RWPE2 (cell line): Measurements from ENCODE around the gene RNF208.
"Not testable (repeated sequence)": the region's sequence is repeated elsewhere in the genome, so short reads cannot be mapped to it uniquely, and the experiment has no call there.

ENCODE experiments used
- ATAC-seq: fragments of 200-7000 bp; cut with Tn5 transposase; 3 replicates; pipeline ENCODE4 v1.9.1; 2021; ENCODE audit warnings: low read depth
- DNase-seq: peaks from one replicate; pipeline ENCODE4 v3.0.0-alpha.2; 2020; ENCODE audit warnings: low spot score
- H3K27ac ChIP-seq: fragments of 450-650 bp; 2 replicates; pipeline ENCODE4 v1.5.1; 2017; ENCODE audit warnings: mild to moderate bottlenecking; ENCODE audit not compliant: poor library complexity, severe bottlenecking
- H3K27me3 ChIP-seq: fragments of 250-450 bp; sonication (Bioruptor Pico); 2 replicates; pipeline ENCODE4 v1.5.1; 2021; ENCODE audit warnings: mild to moderate bottlenecking, moderate library complexity; ENCODE audit not compliant: insufficient read depth, poor library complexity, severe bottlenecking
- H3K36me3 ChIP-seq: fragments of 250-450 bp; sonication (Bioruptor Pico); 2 replicates; pipeline ENCODE4 v1.5.1; 2020; ENCODE audit warnings: low read depth, mild to moderate bottlenecking, moderate library complexity
- H3K4me1 ChIP-seq: fragments of 250-450 bp; sonication (Bioruptor Pico); 2 replicates; pipeline ENCODE4 v1.5.1; 2021; ENCODE audit warnings: mild to moderate bottlenecking, moderate library complexity; ENCODE audit not compliant: insufficient read depth, poor library complexity, severe bottlenecking
- H3K4me3 ChIP-seq: fragments of 250-450 bp; sonication (Bioruptor Pico); 2 replicates; pipeline ENCODE4 v1.5.1; 2021; ENCODE audit warnings: mild to moderate bottlenecking, moderate library complexity; ENCODE audit not compliant: severe bottlenecking
- H3K9me3 ChIP-seq: fragments of 250-450 bp; sonication (Bioruptor Pico); 2 replicates; pipeline ENCODE4 v1.5.1; 2021; ENCODE audit warnings: mild to moderate bottlenecking, moderate library complexity; ENCODE audit not compliant: severe bottlenecking
- CTCF ChIP-seq: fragments of 450-650 bp; IDR thresholded peaks from one replicate; pipeline ENCODE4 v1.5.1; 2017; ENCODE audit warnings: mild to moderate bottlenecking, moderate library complexity; ENCODE audit not compliant: poor library complexity, severe bottlenecking

RNF208 gene

GRCh38 chr9:137244486-137245449, 22.7 kb upstream of the RNF208 start:
- H3K4me1 ChIP-seq, result peaks cover 6% of the 10 kb centered on the region
- H3K4me3 ChIP-seq, result no peak overlapping the region
- H3K9me3 ChIP-seq, result no peaks in the 10 kb centered on the region
- ATAC-seq (peak; percentile 0; the same call in 1 of the 3 replicates), DNase-seq (no peak)
- no peaks in the 10 kb centered on the region for H3K27me3 ChIP-seq
- TF ChIP-seq CTCF, result no peak
- peaks cover 25% of the 10 kb centered on the region for H3K36me3 ChIP-seq
- peak overlapping the region; percentile 91 for H3K27ac ChIP-seq

- TF ChIP-seq CTCF, result no peak
- DNase-seq (no peak), ATAC-seq (peak; percentile 5; the same call in 2 of the 3 replicates)
- Histone ChIP-seq H3K27ac (peak overlapping the region; percentile 91), H3K9me3 (no peaks in the 10 kb centered on the region), H3K4me3 (no peak overlapping the region), H3K36me3 (peaks cover 25% of the 10 kb centered on the region), H3K27me3 (no peaks in the 10 kb centered on the region), H3K4me1 (peaks cover 6% of the 10 kb centered on the region)
These were observed 21.8 kb upstream of the RNF208 start for GRCh38 chr9:137243626-137244485.

- not testable (repeated sequence) for H3K9me3 ChIP-seq, H3K4me3 ChIP-seq, H3K27me3 ChIP-seq, DNase-seq, ATAC-seq, H3K4me1 ChIP-seq
- Histone ChIP-seq H3K36me3 (peaks cover 25% of the 10 kb centered on the region), H3K27ac (peak overlapping the region; percentile 91)
These were observed 21.2 kb upstream of the RNF208 start for GRCh38 chr9:137243266-137243625.

DNA sequence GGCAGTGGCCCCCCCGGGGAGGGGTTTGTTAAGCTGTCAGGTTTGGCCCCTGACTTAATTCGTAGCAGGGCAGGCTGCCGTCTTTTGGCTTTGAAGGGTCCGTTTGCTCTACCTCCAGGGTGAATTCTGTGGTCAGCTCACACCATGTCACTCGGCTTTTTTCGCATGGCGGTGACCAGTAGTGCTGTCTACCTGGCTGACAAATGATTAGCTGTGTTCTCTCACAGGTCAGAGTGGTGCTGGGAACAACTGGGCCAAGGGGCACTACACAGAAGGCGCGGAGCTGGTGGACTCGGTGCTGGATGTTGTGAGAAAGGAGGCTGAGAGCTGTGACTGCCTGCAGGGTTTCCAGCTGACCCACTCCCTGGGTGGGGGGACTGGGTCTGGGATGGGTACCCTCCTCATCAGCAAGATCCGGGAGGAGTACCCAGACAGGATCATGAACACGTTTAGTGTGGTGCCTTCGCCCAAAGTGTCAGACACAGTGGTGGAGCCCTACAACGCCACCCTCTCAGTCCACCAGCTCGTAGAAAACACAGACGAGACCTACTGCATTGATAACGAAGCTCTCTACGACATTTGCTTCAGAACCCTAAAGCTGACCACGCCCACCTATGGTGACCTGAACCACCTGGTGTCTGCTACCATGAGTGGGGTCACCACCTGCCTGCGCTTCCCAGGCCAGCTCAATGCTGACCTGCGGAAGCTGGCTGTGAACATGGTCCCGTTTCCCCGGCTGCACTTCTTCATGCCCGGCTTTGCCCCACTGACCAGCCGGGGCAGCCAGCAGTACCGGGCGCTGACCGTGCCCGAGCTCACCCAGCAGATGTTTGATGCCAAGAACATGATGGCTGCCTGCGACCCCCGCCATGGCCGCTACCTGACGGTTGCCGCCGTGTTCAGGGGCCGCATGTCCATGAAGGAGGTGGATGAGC, 20.5 kb upstream of the RNF208 start:
- peaks cover 6% of the 10 kb centered on the region for H3K4me1 ChIP-seq
- peak overlapping the region; percentile 99 for H3K4me3 ChIP-seq
- peak overlapping the region; percentile 91 for H3K27ac ChIP-seq
- H3K27me3 ChIP-seq, result no peaks in the 10 kb centered on the region
- ATAC-seq (no peak), DNase-seq (no peak)
- no peaks in the 10 kb centered on the region for H3K9me3 ChIP-seq
- peaks cover 25% of the 10 kb centered on the region for H3K36me3 ChIP-seq
- TF ChIP-seq CTCF, result no peak
